ENCODE measurements around the gene TPMT. TPM values are rescaled to one million over a fixed set of nuclear protein-coding genes. Genes with fewer than 3 reads are reported as not detected.
"Not testable (repeated sequence)": the region's sequence is repeated elsewhere in the genome, so short reads cannot be mapped to it uniquely, and the experiment has no call there.

The TPMT gene
- total RNA-seq, 1 experiment from 2014 or later = 11.0 TPM

DNA sequence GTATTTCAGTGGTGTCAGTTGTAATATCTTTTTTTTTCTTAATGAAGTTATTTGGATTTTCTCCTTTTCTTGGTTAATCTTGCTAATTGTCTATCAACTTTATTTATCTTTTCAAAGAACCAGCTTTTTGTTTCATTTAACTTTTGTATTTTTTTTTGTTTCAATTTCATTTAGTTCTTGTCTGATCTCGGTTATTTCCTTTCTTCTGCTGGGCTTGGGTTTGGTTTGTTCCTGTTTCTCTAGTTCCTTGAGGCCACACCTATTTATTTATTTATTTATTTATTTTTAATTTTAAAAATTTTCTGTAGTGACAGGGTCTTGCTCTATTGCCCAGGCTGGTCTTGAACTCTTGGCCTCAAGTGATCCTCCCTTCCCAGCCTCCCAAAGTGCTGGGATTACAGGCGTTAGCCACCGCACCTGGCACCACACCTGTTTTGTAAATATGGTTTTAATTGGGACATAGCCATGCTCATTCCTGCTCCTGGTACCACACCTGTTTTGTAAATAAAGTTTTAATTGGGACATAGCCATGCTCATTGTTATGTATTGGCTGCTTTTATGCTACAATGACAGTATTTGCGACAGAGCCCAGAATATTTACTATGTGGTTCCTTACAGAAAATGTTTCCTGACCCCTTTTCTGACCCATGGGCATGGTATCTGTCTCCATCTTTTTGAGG lies 22.5 kb upstream of the TPMT start:
- intact Hi-C loops (cut with micrococcal nuclease; ENCODE audit: unreplicated experiment) = no loop called here
- no peaks in the 10 kb centered on the region for H3K4me1 Mint-ChIP-seq (ENCODE audit: low read depth, unreplicated experiment)

DNA sequence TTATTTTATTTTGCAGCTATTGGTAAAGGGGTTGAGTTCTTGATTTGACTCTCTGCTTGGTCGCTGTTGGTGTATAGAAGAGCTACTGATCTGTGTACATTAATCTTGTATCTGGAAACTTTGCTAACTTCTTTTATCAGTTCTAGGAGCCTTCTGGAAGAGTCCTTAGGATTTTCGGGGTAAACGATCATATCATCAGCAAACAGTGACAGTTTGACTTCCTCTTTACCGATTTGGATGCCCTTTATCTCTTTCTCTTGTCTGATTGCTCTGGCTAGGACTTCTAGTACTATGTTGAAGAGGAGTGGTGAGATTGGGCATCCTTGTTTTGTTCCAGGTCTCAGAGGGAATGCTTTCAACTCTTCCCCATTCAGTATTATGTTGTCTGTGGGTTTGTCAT lies 21.3 kb upstream of the TPMT start:
- H3K9me3 ChIP-seq; H3K4me3 ChIP-seq (ENCODE audit: low read depth, low read length); DNase-seq; H3K4me1 ChIP-seq; BruUV-seq (replicated peaks); H3K27me3 ChIP-seq (replicated peaks; ENCODE audit: control insufficient read depth, insufficient read depth, low read length); H3K27ac Mint-ChIP-seq (ENCODE audit: unreplicated experiment); H3K4me1 Mint-ChIP-seq (ENCODE audit: low read depth, unreplicated experiment); H3K9me3 Mint-ChIP-seq (ENCODE audit: unreplicated experiment); H3K36me3 ChIP-seq (ENCODE audit: control insufficient read depth, insufficient read depth, low read length); intact Hi-C loops (cut with micrococcal nuclease; ENCODE audit: unreplicated experiment); H3K36me3 Mint-ChIP-seq (ENCODE audit: insufficient read depth, unreplicated experiment); H3K4me3 Mint-ChIP-seq (ENCODE audit: unreplicated experiment); H3K27me3 Mint-ChIP-seq (ENCODE audit: insufficient read depth, unreplicated experiment); CTCF ChIA-PET; POLR2A ChIA-PET: not testable (repeated sequence)

More for the DNA sequence above, 22.5 kb upstream of the TPMT start:
- no TSS peak for BruUV-seq (replicated peaks)
- POLR2A ChIA-PET = no interaction called here
- CTCF ChIA-PET = no interaction called here
- H3K4me1 ChIP-seq = no peaks in the 10 kb centered on the region
- H3K36me3 ChIP-seq (ENCODE audit: control insufficient read depth, insufficient read depth, low read length) = no peaks in the 10 kb centered on the region
- no peak overlapping the region for H3K4me3 ChIP-seq (ENCODE audit: low read depth, low read length)
- no peaks in the 10 kb centered on the region for H3K27me3 ChIP-seq (replicated peaks; ENCODE audit: control insufficient read depth, insufficient read depth, low read length)
- H3K9me3 ChIP-seq = no peaks in the 10 kb centered on the region
- TF ChIP-seq, protein P1, sequence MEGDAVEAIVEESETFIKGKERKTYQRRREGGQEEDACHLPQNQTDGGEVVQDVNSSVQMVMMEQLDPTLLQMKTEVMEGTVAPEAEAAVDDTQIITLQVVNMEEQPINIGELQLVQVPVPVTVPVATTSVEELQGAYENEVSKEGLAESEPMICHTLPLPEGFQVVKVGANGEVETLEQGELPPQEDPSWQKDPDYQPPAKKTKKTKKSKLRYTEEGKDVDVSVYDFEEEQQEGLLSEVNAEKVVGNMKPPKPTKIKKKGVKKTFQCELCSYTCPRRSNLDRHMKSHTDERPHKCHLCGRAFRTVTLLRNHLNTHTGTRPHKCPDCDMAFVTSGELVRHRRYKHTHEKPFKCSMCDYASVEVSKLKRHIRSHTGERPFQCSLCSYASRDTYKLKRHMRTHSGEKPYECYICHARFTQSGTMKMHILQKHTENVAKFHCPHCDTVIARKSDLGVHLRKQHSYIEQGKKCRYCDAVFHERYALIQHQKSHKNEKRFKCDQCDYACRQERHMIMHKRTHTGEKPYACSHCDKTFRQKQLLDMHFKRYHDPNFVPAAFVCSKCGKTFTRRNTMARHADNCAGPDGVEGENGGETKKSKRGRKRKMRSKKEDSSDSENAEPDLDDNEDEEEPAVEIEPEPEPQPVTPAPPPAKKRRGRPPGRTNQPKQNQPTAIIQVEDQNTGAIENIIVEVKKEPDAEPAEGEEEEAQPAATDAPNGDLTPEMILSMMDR (IDR thresholded peaks at IDR 0.05; ENCODE audit: insufficient read depth in 1 of 2, low read depth in 1 of 2, low read length in 1 of 2, severe bottlenecking in 1 of 2, unreplicated experiment in 1 of 2) = no peak
- H3K4me3 Mint-ChIP-seq (ENCODE audit: unreplicated experiment) = no peak overlapping the region
- no peaks in the 10 kb centered on the region for H3K27me3 Mint-ChIP-seq (ENCODE audit: insufficient read depth, unreplicated experiment)
- no peak overlapping the region for H3K27ac Mint-ChIP-seq (ENCODE audit: unreplicated experiment)
- H3K9me3 Mint-ChIP-seq (ENCODE audit: unreplicated experiment) = no peaks in the 10 kb centered on the region
- DNase-seq = no peak
- no peaks in the 10 kb centered on the region for H3K36me3 Mint-ChIP-seq (ENCODE audit: insufficient read depth, unreplicated experiment)

DNA sequence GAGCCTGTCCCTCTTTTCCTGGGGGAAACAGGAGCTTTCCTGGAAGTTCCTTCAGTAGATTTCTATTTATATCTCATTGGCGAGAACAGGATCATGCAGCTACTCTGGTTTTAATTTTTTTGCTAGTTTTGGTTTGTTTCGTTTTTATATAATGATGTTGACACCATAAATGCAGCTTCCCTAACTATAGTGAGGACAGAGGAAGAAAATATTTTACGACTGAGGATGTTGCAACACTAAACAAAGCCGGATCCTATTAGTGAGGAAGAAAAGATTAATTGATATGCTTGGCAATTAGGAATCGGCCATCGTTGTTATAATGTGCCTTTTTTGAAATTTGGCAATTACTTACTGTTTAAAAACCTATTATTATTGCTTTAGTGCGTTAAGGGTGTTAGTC lies 17.0 kb upstream of the TPMT start:
- CTCF ChIA-PET = no interaction called here
- no peak overlapping the region for H3K27ac Mint-ChIP-seq (ENCODE audit: unreplicated experiment)

More for the DNA sequence above, 17.0 kb upstream of the TPMT start:
- no peaks in the 10 kb centered on the region for H3K27me3 Mint-ChIP-seq (ENCODE audit: insufficient read depth, unreplicated experiment)
- no peaks in the 10 kb centered on the region for H3K9me3 Mint-ChIP-seq (ENCODE audit: unreplicated experiment)
- H3K4me3 Mint-ChIP-seq (ENCODE audit: unreplicated experiment) = no peak overlapping the region
- Histone ChIP-seq H3K4me3 (ENCODE audit: low read depth, low read length) (no peak overlapping the region), H3K4me1 (no peaks in the 10 kb centered on the region), H3K9me3 (no peaks in the 10 kb centered on the region), H3K27me3 (replicated peaks; ENCODE audit: control insufficient read depth, insufficient read depth, low read length) (no peaks in the 10 kb centered on the region), H3K36me3 (ENCODE audit: control insufficient read depth, insufficient read depth, low read length) (no peaks in the 10 kb centered on the region)
- BruUV-seq (replicated peaks) = no TSS peak
- TF ChIP-seq, protein P1 (IDR thresholded peaks at IDR 0.05; ENCODE audit: insufficient read depth in 1 of 2, low read depth in 1 of 2, low read length in 1 of 2, severe bottlenecking in 1 of 2, unreplicated experiment in 1 of 2) = no peak
- no peak for DNase-seq
- intact Hi-C loops (cut with micrococcal nuclease; ENCODE audit: unreplicated experiment) = no loop called here
- POLR2A ChIA-PET = no interaction called here
- no peaks in the 10 kb centered on the region for H3K4me1 Mint-ChIP-seq (ENCODE audit: low read depth, unreplicated experiment)
- H3K36me3 Mint-ChIP-seq (ENCODE audit: insufficient read depth, unreplicated experiment) = peaks cover 11% of the 10 kb centered on the region

All from Caco-2 (cell line).